Esophagus squamous epithelium (tissue), 5 donors: Measurements from ENCODE around the gene DUSP22. TPM values are rescaled to one million over a fixed set of nuclear protein-coding genes. Genes with fewer than 3 reads are reported as not detected.

ENCODE experiments used
- DNase-seq: peaks from one replicate; lab custom pipeline; 2025; lab: John Stamatoyannopoulos, UW
- H3K27ac ChIP-seq, 4 donors: fragments of 200-600 bp; sonication (generic); one replicate each; pipeline ENCODE4 v1.5.1; 2016 to 2019; ENCODE audit warnings: mild to moderate bottlenecking in 1 of 4
- H3K27me3 ChIP-seq, 4 donors: fragments of 200-600 bp; sonication (generic); 1 replicate in 3 of 4; 2 replicates in 1 of 4; pipeline versions ENCODE4 v1.5.1 to v1.6.0; 2017 to 2021; ENCODE audit warnings: antibody characterized with exemption in 1 of 4
- H3K36me3 ChIP-seq, 3 donors: fragments of 200-600 bp; sonication (generic); one replicate each; pipeline ENCODE4 v1.5.1; 2016 to 2019
- H3K4me1 ChIP-seq, 3 donors: fragments of 200-600 bp; sonication (generic); one replicate each; pipeline ENCODE4 v1.5.1; 2017 to 2019
- H3K4me3 ChIP-seq, 4 donors: fragments of 200-600 bp; sonication (generic); 1 replicate in 3 of 4; 2 replicates in 1 of 4; pipeline ENCODE4 v1.5.1; 2016 to 2019; ENCODE audit warnings: mild to moderate bottlenecking in 2 of 4, moderate library complexity in 1 of 4
- H3K9me3 ChIP-seq, 3 donors: fragments of 200-600 bp; sonication (generic); one replicate each; pipeline ENCODE4 v1.5.1; 2016 to 2019
- POLR2A ChIP-seq, 4 donors: fragments of 450-650 bp; IDR thresholded peaks; one replicate each; pipeline ENCODE4 v1.6.1; 2017; ENCODE audit warnings: antibody characterized with exemption in 4 of 4, mild to moderate bottlenecking in 4 of 4, moderate library complexity in 3 of 4
- WGBS, 2 donors: methylation state at CpG; one replicate each; pipeline ENCODE4 v1.1.5; 2018; 5-methylcytosine and 5-hydroxymethylcytosine counted together
- intact Hi-C: fragments of 100-400 bp; cut with DNase I; formaldehyde crosslinking; loops from one replicate; pipeline ENCODE4 v1.15.0; 2022
- total RNA-seq, 4 donors: library from RNA; depleted of rRNA; stranded (reverse); fragments of >200 nt; gene quantifications; one replicate each; pipeline ENCODE4 v1.1.0, GENCODE V29; 2016
- TF ChIP-seq, protein P1 (sequence below), 6 experiments: fragments of 450-650 bp in 4 of 6; fragments of 200-600 bp in 2 of 6; sonication (generic) in 2 of 6; IDR thresholded peaks; one replicate each; pipeline ENCODE4 v1.5.1; 2016 to 2019; ENCODE audit warnings: antibody characterized with exemption in 6 of 6, mild to moderate bottlenecking in 4 of 6, moderate library complexity in 4 of 6
- donor health status: DM: yes; HTN: yes; CAD: no.

The DUSP22 gene
- total RNA-seq, 4 donors from 2014 or later, result 34.2 to 54.6 (median 45.2) TPM

DNA sequence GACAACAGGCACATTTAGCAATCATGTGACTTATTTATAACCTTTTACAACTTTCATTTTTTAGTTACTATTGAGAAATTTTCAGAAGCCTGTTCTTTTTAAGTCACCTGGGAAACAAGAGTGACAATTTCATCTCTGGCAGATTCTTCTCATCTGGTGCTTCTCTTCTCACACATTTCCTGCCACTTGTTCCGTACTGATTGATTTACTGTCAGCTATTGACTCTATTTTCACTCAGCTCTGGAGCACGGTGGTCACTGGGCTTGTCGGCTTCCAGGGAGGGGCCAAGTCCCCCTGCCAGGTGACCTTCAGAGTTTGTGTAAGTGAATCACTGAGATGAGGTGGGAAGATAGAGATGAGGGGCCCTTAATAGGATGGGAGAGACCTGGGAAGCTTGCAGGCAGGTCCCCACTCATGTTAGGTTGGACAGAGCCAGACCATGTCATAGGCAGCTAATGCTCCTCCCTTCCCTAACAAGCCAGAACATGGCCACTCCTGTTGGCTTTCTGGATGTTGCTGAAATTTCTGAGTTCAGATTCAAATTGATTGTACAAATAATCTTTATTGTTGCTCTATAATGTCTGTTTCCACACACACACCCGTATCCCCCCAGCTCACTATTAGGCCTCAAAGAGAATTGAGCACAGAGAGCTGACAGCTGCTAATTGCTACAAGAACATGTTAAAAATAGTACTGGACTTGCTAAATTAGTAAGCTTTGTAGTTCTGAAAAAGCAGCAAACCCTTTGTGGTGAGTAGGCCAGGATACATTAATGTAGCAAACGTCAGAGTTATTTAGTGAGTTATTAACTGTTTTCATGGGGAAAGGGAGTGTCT, 13.3 kb downstream of the DUSP22 start:
- Histone ChIP-seq H3K9me3 (no peaks in the 10 kb centered on the region), H3K36me3 (peaks cover 0 to 26% (median 0%) of the 10 kb centered on the region in 3 donors), H3K27me3 (no peaks in the 10 kb centered on the region), H3K4me3 (no peak overlapping the region), H3K27ac (peak overlapping the region; percentile 0 to 39 (median 13)), H3K4me1 (peaks cover 2 to 35% (median 9%) of the 10 kb centered on the region in 3 donors)
- TF ChIP-seq, protein P1, sequence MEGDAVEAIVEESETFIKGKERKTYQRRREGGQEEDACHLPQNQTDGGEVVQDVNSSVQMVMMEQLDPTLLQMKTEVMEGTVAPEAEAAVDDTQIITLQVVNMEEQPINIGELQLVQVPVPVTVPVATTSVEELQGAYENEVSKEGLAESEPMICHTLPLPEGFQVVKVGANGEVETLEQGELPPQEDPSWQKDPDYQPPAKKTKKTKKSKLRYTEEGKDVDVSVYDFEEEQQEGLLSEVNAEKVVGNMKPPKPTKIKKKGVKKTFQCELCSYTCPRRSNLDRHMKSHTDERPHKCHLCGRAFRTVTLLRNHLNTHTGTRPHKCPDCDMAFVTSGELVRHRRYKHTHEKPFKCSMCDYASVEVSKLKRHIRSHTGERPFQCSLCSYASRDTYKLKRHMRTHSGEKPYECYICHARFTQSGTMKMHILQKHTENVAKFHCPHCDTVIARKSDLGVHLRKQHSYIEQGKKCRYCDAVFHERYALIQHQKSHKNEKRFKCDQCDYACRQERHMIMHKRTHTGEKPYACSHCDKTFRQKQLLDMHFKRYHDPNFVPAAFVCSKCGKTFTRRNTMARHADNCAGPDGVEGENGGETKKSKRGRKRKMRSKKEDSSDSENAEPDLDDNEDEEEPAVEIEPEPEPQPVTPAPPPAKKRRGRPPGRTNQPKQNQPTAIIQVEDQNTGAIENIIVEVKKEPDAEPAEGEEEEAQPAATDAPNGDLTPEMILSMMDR (IDR thresholded peaks at IDR 0.05), result no peak
- no peak for DNase-seq
- intact Hi-C loops, result no loop called here
- WGBS, 2 donors, result 61 to 62% methylated on average over 5 of the region's 5 CpGs

DNA sequence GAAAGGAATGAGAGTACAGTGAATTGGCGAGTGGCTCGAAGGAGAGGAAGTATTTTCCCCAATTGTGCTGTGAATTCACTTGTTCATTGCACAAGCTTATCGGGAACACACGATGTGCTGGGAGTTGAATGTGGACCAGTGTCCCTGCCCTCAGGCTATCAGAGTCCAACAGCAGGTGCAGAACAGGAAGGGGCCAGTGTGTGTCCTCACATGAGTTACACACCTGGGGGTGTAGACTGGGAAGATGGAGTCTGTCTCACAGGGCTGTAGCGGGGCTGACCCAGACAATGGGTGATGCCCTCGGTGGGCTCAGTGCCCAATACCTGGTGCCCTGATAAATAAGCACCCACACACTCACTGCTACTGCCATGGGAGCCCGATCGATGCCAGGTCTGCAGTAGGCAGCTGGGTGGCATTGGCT, 14.4 kb downstream of the DUSP22 start:
- H3K4me1 ChIP-seq, result peaks cover 0 to 29% (median 9%) of the 10 kb centered on the region in 3 donors
- DNase-seq, result no peak
- H3K27me3 ChIP-seq, result no peaks in the 10 kb centered on the region
- H3K9me3 ChIP-seq, result no peaks in the 10 kb centered on the region
- 79 to 89% methylated on average over 8 of the region's 8 CpGs for WGBS, 2 donors
- TF ChIP-seq POLR2A (IDR thresholded peaks at IDR 0.05), result no peak
- TF ChIP-seq, protein P1 (IDR thresholded peaks at IDR 0.05), result no peak
- H3K27ac ChIP-seq, result peak overlapping the region in 1 of 4 donors; percentile 23
- intact Hi-C loops, result no loop called here
- peaks cover 0 to 26% (median 0%) of the 10 kb centered on the region in 3 donors for H3K36me3 ChIP-seq
- H3K4me3 ChIP-seq, result no peak overlapping the region

DNA sequence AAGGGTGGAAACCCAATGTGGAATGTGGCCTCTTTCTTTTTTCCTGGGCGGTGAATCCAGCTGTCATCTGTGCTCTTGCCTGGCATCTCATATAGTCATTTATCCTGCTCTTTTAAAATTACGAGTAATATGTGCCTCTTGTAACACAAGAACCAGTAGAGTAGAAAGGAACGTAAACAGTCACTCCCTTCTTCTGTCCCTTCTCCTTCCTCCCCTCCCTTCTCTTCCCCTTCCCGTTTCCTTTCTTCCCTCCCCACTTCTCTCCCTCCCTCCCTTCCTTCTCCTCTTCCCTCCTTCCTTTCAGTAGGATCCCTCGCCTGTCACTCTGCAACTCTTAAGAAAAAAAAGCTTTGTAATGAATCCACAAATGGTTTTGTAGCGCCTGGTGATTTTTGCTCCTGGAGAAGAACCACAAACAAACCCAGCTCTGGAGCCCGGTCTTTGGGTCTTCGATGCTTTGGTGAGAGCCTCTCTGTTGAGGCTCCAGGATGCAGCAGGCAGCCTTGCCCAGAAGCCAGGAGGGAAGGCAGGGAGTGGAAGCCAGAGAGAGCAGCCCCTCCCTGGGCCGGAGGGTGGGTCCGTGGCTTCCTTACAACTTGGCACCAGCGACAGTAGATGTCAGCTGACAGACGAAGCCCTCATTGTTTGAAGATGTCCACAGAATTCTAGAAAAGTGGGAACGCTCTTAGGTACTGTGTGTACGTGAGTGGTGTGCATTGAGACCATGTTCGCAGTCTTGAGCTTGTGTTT, 15.0 kb downstream of the DUSP22 start:
- peaks cover 0 to 27% (median 0%) of the 10 kb centered on the region in 3 donors for H3K36me3 ChIP-seq
- intact Hi-C loops, result no loop called here
- no peak for TF ChIP-seq POLR2A (IDR thresholded peaks at IDR 0.05)
- TF ChIP-seq, protein P1 (IDR thresholded peaks at IDR 0.05), result no peak
- 72 to 87% methylated on average over 14 to 15 of the region's 15 CpGs for WGBS, 2 donors
- peaks cover 0 to 33% (median 9%) of the 10 kb centered on the region in 3 donors for H3K4me1 ChIP-seq
- no peak overlapping the region for H3K4me3 ChIP-seq
- H3K27me3 ChIP-seq, result no peaks in the 10 kb centered on the region
- H3K27ac ChIP-seq, result no peak overlapping the region
- no peaks in the 10 kb centered on the region for H3K9me3 ChIP-seq
- no peak for DNase-seq

DNA sequence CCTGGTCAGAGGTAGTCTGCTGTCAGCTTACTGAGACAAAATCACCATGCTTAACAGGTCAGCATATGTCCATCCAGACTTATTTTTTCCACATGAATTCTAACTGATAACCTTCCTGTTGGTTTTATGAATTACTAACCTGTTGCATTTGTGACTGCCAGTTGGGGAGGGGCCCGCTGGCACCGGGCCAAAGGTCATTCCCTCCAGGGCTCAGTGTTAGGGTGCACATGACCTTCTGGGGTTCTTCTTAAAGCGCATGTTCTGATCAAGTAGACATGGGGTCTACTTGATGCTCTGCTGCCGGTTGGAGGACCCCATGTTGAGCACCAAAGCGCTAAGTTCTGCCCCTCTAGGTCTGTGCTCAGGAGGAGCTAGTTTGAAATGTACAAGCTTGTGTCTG, 15.6 kb downstream of the DUSP22 start:
- Histone ChIP-seq H3K9me3 (no peaks in the 10 kb centered on the region), H3K4me1 (peaks cover 0 to 38% (median 9%) of the 10 kb centered on the region in 3 donors), H3K27ac (no peak overlapping the region), H3K27me3 (no peaks in the 10 kb centered on the region), H3K4me3 (no peak overlapping the region), H3K36me3 (peaks cover 0 to 26% (median 0%) of the 10 kb centered on the region in 3 donors)
- intact Hi-C loops, result no loop called here
- DNase-seq, result no peak
- TF ChIP-seq POLR2A (IDR thresholded peaks at IDR 0.05), result no peak
- TF ChIP-seq, protein P1 (IDR thresholded peaks at IDR 0.05), result no peak
- 62 to 65% methylated on average over 5 of the region's 5 CpGs for WGBS, 2 donors

DNA sequence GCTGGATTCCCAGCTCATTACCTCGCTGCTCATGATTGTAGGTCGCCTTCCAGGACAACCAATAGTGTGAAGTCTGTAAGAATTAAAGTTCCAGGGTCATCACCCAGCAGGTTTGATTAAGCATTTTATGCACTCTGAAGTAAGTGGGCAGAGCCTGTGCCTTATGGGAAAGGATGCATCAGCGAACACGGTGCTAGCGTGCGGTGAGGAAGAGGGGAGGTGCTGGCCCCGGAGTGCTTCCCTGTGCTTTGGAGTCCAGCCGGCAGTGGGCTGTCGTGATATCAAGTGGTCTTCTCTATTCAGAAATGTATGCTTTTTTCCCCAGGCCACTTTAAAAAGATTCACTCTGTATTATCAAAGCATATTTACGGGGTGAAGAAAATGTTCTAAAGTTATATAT, 16.0 kb downstream of the DUSP22 start:
- H3K27ac ChIP-seq, result no peak overlapping the region
- intact Hi-C loops, result no loop called here
- H3K4me3 ChIP-seq, result no peak overlapping the region
- peaks cover 0 to 26% (median 0%) of the 10 kb centered on the region in 3 donors for H3K36me3 ChIP-seq
- H3K27me3 ChIP-seq, result no peaks in the 10 kb centered on the region
- peaks cover 0 to 38% (median 9%) of the 10 kb centered on the region in 3 donors for H3K4me1 ChIP-seq
- WGBS, 2 donors, result 90 to 91% methylated on average over 10 of the region's 10 CpGs
- TF ChIP-seq, protein P1 (IDR thresholded peaks at IDR 0.05), result no peak
- no peak for TF ChIP-seq POLR2A (IDR thresholded peaks at IDR 0.05)
- H3K9me3 ChIP-seq, result no peaks in the 10 kb centered on the region
- DNase-seq, result no peak
